ENCODE measurements around the gene WDR90.

Gene WDR90

GRCh38 chr16:662095-662494 lies 12.9 kb downstream of the WDR90 start:
- DNase-seq, result no peak

- no peak for DNase-seq
Measured at GRCh38 chr16:662597-662996, 13.4 kb downstream of the WDR90 start.

GRCh38 chr16:666572-666971 lies 17.4 kb downstream of the WDR90 start:
- DNase-seq, result no peak

- DNase-seq, result no peak
Measured at GRCh38 chr16:667113-667779, 18.1 kb downstream of the WDR90 start.

- peak; percentile 41 for DNase-seq
Measured at GRCh38 chr16:667780-668518, 18.8 kb downstream of the WDR90 start, which contains the start of gene RHOT2. Gene RHOT2 (plus strand): TSS chr16:668132. CDS start chr16:668200, 68 bp downstream.

- no peak for DNase-seq
Measured at GRCh38 chr16:668519-669171, 19.5 kb downstream of the WDR90 start.

- DNase-seq, result no peak
Measured at GRCh38 chr16:669666-670065, 20.5 kb downstream of the WDR90 start.

- no peak for DNase-seq
Measured at GRCh38 chr16:670485-671352, 21.6 kb downstream of the WDR90 start.

GRCh38 chr16:671353-672131 lies 22.4 kb downstream of the WDR90 start:
- no peak for DNase-seq

GRCh38 chr16:672371-672770 lies 23.2 kb downstream of the WDR90 start:
- DNase-seq, result no peak

GRCh38 chr16:672851-673250 lies 23.7 kb downstream of the WDR90 start:
- no peak for DNase-seq

GRCh38 chr16:673399-673991 lies 24.3 kb downstream of the WDR90 start:
- DNase-seq, result no peak

GRCh38 chr16:674214-674881 lies 25.2 kb downstream of the WDR90 start:
- DNase-seq, result no peak

GRCh38 chr16:674968-675883 lies 26.1 kb downstream of the WDR90 start, which contains the start of gene RHBDL1:
Gene RHBDL1 (plus strand): TSS chr16:675671. CDS start chr16:675791, 120 bp downstream.
- no peak for DNase-seq

GRCh38 chr16:675884-676564 lies 26.9 kb downstream of the WDR90 start:
- DNase-seq, result no peak

- DNase-seq, result no peak
Measured at GRCh38 chr16:676565-676902, 27.4 kb downstream of the WDR90 start.

GRCh38 chr16:676913-677312 lies 27.7 kb downstream of the WDR90 start:
- DNase-seq, result peak; percentile 27

GRCh38 chr16:677316-678190 lies 28.4 kb downstream of the WDR90 start:
- no peak for DNase-seq

Measured in NCI-H748 treated with DMSO at 0.1 percent for 48 hours (cell line).